ENCODE results near the gene TOMM34. TPM values are rescaled to one million over a fixed set of nuclear protein-coding genes. Genes with fewer than 3 reads are reported as not detected.

TOMM34 gene
- total RNA-seq, 4 donors from 2014 or later, result 11.1 to 15.6 (median 12.5) TPM

DNA sequence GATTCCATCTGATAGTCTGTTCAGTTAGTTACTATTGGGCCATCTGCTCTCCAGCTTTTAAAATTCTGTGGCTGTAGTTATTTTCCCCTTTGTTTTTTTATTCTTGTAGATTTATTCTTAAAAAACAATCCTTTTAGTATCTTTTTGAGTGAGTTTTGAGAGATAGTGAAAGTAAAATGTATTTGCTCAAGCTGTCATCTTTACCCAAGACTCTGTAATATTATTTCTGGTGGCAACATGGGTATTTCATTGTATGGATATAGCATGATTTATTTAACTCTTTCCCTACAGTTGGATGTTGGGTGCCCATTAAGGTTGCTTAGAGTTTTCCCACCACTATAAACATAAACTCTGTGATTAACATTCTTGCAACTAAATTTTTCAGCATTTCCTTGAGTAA lies 30.8 kb upstream of the TOMM34 start:
- Histone ChIP-seq H3K4me1 (no peaks in the 10 kb centered on the region), H3K27me3 (no peaks in the 10 kb centered on the region), H3K4me3 (no peak overlapping the region), H3K36me3 (peaks cover 0 to 2% of the 10 kb centered on the region in 2 donors), H3K27ac (peak overlapping the region; percentile 23 to 53), H3K9me3 (no peaks in the 10 kb centered on the region)
- intact Hi-C loops (cut with DNase I; ENCODE audit: low total_unique reads), result no loop called here
- no peak for TF ChIP-seq POLR2A (IDR thresholded peaks at IDR 0.05)
- TF ChIP-seq, protein P1, sequence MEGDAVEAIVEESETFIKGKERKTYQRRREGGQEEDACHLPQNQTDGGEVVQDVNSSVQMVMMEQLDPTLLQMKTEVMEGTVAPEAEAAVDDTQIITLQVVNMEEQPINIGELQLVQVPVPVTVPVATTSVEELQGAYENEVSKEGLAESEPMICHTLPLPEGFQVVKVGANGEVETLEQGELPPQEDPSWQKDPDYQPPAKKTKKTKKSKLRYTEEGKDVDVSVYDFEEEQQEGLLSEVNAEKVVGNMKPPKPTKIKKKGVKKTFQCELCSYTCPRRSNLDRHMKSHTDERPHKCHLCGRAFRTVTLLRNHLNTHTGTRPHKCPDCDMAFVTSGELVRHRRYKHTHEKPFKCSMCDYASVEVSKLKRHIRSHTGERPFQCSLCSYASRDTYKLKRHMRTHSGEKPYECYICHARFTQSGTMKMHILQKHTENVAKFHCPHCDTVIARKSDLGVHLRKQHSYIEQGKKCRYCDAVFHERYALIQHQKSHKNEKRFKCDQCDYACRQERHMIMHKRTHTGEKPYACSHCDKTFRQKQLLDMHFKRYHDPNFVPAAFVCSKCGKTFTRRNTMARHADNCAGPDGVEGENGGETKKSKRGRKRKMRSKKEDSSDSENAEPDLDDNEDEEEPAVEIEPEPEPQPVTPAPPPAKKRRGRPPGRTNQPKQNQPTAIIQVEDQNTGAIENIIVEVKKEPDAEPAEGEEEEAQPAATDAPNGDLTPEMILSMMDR (IDR thresholded peaks at IDR 0.05), result no peak
- DNase-seq, result no peak

DNA sequence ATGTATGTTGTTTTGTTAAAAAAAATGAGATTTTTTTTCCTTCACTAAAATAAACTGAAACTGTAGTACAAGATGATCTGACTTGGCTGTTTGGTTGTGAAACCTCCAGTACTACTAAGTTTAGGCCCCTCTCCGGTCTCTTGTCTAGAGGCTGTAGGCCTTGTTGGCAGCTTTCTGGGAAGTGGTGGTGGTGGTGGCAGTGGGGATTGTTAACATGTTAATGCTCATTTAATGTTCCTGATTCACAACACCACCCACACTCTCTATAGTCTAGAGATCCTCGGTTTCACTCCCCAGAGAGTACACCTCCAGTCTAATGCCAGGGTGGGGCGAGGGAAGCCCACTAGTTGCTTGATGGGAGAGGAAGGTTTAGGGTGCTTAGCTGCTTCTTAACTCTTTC lies 30.2 kb upstream of the TOMM34 start:
- Histone ChIP-seq H3K27ac (peak overlapping the region; percentile 23 to 53), H3K4me1 (no peaks in the 10 kb centered on the region), H3K4me3 (no peak overlapping the region), H3K27me3 (no peaks in the 10 kb centered on the region), H3K36me3 (peaks cover 0 to 2% of the 10 kb centered on the region in 2 donors), H3K9me3 (no peaks in the 10 kb centered on the region)
- TF ChIP-seq, protein P1 (IDR thresholded peaks at IDR 0.05), result no peak
- TF ChIP-seq POLR2A (IDR thresholded peaks at IDR 0.05), result no peak
- intact Hi-C loops (cut with DNase I; ENCODE audit: low total_unique reads), result no loop called here
- DNase-seq, result no peak

DNA sequence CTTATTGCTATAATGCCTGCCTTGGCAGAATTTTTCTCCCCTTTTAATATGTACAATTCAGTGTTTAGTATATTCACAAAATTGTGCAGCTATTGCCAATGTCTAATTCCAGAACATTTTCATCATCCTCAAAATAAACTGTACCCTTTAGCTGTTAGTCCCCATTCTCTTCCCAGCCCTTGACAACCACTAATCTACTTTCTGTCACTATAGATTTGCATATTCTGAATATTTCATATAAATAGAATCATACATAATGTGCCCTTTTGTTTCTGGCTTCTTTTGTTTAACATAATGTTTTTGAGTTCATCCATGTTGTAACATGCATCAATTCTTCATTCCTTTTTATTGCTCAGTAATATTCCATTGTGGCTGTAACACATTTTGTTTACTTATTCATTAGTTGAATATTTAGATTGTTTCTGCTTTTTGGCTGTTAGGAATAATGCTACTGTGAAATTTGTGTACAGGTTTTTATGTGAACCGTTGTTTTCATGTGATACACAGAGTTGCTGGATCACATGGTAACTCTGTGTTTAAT lies 28.5 kb upstream of the TOMM34 start:
- Histone ChIP-seq H3K9me3 (no peaks in the 10 kb centered on the region), H3K27me3 (no peaks in the 10 kb centered on the region), H3K4me3 (no peak overlapping the region), H3K36me3 (peaks cover 0 to 2% of the 10 kb centered on the region in 2 donors), H3K27ac (no peak overlapping the region), H3K4me1 (no peaks in the 10 kb centered on the region)
- DNase-seq, result no peak
- intact Hi-C loops (cut with DNase I; ENCODE audit: low total_unique reads), result no loop called here
- no peak for TF ChIP-seq POLR2A (IDR thresholded peaks at IDR 0.05)
- TF ChIP-seq, protein P1 (IDR thresholded peaks at IDR 0.05), result no peak

DNA sequence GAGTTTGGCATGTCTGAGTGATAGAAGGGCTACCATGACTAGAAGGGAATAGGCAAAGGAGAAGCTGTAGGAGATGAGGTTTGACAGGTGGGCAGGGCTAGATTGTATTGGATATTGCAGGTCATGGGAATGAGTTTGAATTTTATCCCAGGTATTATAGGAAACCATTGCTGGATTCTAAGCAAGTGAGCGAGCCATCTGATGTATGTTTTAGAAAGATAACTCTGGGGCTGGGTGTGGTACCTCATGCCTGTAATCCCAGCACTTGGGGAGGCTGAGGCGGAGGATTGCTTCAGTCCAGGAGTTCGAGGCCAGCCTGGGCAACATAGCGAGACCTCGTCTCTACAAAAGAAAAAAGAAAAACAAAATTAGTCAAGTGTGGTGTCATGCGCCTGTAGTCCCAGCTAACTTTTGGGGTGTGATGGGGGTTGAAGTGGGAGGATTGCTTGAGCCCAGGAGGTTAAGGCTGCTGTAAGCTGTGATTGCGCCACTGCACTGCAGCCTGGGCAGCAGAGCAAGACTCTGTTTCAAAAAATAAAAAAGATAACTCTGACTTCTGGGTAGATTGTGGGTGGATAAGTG lies 23.0 kb upstream of the TOMM34 start:
- Histone ChIP-seq H3K4me3 (no peak overlapping the region), H3K27ac (no peak overlapping the region), H3K36me3 (peaks cover 0 to 2% of the 10 kb centered on the region in 2 donors), H3K27me3 (no peaks in the 10 kb centered on the region), H3K4me1 (no peaks in the 10 kb centered on the region), H3K9me3 (no peaks in the 10 kb centered on the region)
- intact Hi-C loops (cut with DNase I; ENCODE audit: low total_unique reads), result no loop called here
- DNase-seq, result no peak
- no peak for TF ChIP-seq POLR2A (IDR thresholded peaks at IDR 0.05)
- TF ChIP-seq, protein P1 (IDR thresholded peaks at IDR 0.05), result no peak

DNA sequence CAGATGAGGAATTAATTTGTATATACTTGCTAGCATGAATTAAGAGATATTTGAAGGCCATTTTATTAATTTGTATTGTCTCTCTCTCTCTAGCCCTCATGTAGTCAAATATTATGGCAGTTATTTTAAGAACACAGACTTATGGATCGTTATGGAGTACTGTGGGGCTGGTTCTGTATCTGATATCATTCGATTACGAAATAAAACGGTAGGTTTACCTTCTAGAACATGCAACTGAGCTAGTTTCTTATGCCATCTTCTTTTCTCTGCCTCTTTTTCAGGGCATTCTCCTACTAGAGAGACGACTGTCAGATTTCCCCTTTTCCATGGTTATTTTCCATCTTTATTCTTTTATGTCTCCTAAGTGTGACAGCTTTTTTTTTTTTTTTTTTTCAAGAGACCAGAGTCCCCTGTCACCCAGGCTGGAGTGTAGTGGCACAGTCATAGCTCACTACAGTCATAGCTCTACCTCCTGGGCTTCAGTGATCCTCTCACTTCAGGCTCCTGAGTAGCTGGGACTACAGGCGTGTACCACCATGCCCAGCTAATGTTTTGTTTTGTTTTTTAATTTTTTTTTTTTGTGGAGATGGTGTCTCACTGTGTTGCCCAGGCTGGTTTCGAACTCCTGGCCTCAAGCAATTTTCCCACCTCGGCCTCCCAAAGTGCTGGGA lies 21.7 kb upstream of the TOMM34 start:
- intact Hi-C loops (cut with DNase I; ENCODE audit: low total_unique reads), result no loop called here
- peaks cover 0 to 1% of the 10 kb centered on the region in 2 donors for H3K36me3 ChIP-seq
- H3K4me3 ChIP-seq, result no peak overlapping the region
- H3K27ac ChIP-seq, result no peak overlapping the region
- no peaks in the 10 kb centered on the region for H3K9me3 ChIP-seq
- DNase-seq, result no peak
- H3K27me3 ChIP-seq, result no peaks in the 10 kb centered on the region
- TF ChIP-seq, protein P1 (IDR thresholded peaks at IDR 0.05), result no peak
- no peak for TF ChIP-seq POLR2A (IDR thresholded peaks at IDR 0.05)
- no peaks in the 10 kb centered on the region for H3K4me1 ChIP-seq

Data from uterus (tissue), 4 donors.